Liver (tissue), 9 donors: ENCODE data around the gene ALAS1. TPM values are rescaled to one million over a fixed set of nuclear protein-coding genes. Genes with fewer than 3 reads are reported as not detected.
"Not testable (repeated sequence)": the region's sequence is repeated elsewhere in the genome, so short reads cannot be mapped to it uniquely, and the experiment has no call there.

Experiments
- DNase-seq: peaks from one replicate; pipeline ENCODE4 v3.0.0-alpha.2; 2017; ENCODE audit warnings: low spot score
- H3K27ac ChIP-seq, 2 donors: one replicate each; pipeline ENCODE4 v1.7.0; 2013; ENCODE audit warnings: inconsistent platforms in 2 of 2, low read length in 2 of 2, control low read depth in 1 of 2, low read depth in 1 of 2, mild to moderate bottlenecking in 1 of 2
- H3K27me3 ChIP-seq, 4 donors: one replicate each; pipeline versions ENCODE4 v1.6.1 to v1.7.0; 2013; ENCODE audit warnings: low read length in 3 of 4, inconsistent platforms in 1 of 4, mild to moderate bottlenecking in 1 of 4, moderate library complexity in 1 of 4; ENCODE audit not compliant: control insufficient read depth in 4 of 4, insufficient read depth in 4 of 4
- H3K36me3 ChIP-seq, 4 donors: one replicate each; pipeline versions ENCODE4 v1.6.1 to v1.7.0; 2013; ENCODE audit warnings: low read length in 3 of 4, mild to moderate bottlenecking in 3 of 4, low read depth in 1 of 4, moderate library complexity in 1 of 4; ENCODE audit not compliant: control insufficient read depth in 4 of 4, insufficient read depth in 3 of 4
- H3K4me1 ChIP-seq, 4 donors: one replicate each; pipeline versions ENCODE4 v1.6.1 to v1.7.0; 2013; ENCODE audit warnings: low read length in 3 of 4, mild to moderate bottlenecking in 3 of 4, moderate library complexity in 1 of 4; ENCODE audit not compliant: control insufficient read depth in 4 of 4, insufficient read depth in 4 of 4
- H3K4me3 ChIP-seq, 3 donors: one replicate each; pipeline versions ENCODE4 v1.6.1 to v1.7.0; 2013; ENCODE audit warnings: low read length in 3 of 3, control low read depth in 1 of 3, low read depth in 1 of 3, mild to moderate bottlenecking in 1 of 3
- H3K9ac ChIP-seq, 2 donors: one replicate each; pipeline ENCODE4 v1.7.0; 2013; ENCODE audit warnings: low read length in 2 of 2, mild to moderate bottlenecking in 2 of 2, moderate library complexity in 2 of 2, control low read depth in 1 of 2, low read depth in 1 of 2
- H3K9me3 ChIP-seq, 4 donors: one replicate each; pipeline versions ENCODE4 v1.6.1 to v1.7.0; 2013; ENCODE audit warnings: low read length in 3 of 4; ENCODE audit not compliant: control insufficient read depth in 4 of 4
- EGR1 ChIP-seq, 2 donors: IDR thresholded peaks; 2 replicates each; pipeline ENCODE4 v1.6.1; 2016 to 2018; ENCODE audit warnings: antibody characterized with exemption in 2 of 2, low read depth in 2 of 2
- FOXA1 ChIP-seq: IDR thresholded peaks from 2 replicates; pipeline ENCODE4 v1.6.1; 2016; ENCODE audit warnings: antibody characterized with exemption
- FOXA2 ChIP-seq: IDR thresholded peaks from 2 replicates; pipeline ENCODE4 v1.6.1; 2016; ENCODE audit warnings: antibody characterized with exemption
- GABPA ChIP-seq, 2 donors: IDR thresholded peaks in 1 of 2; conservative IDR thresholded peaks in 1 of 2; 2 replicates each; pipeline ENCODE4 v1.6.1; 2016; ENCODE audit warnings: antibody characterized with exemption in 2 of 2, mild to moderate bottlenecking in 1 of 2, moderate library complexity in 1 of 2
- HNF4A ChIP-seq, 2 donors: conservative IDR thresholded peaks; 2 replicates each; pipeline ENCODE4 v1.6.1; 2016; ENCODE audit warnings: antibody characterized with exemption in 2 of 2, mild to moderate bottlenecking in 2 of 2
- HNF4G ChIP-seq: IDR thresholded peaks from 2 replicates; pipeline ENCODE4 v1.6.1; 2016; ENCODE audit warnings: antibody characterized with exemption
- JUND ChIP-seq, 2 donors: IDR thresholded peaks; 2 replicates each; pipeline ENCODE4 v1.6.1; 2016; ENCODE audit warnings: antibody characterized with exemption in 2 of 2
- RAD21 ChIP-seq, 2 donors: IDR thresholded peaks; 2 replicates each; pipeline ENCODE4 v1.6.1; 2016; ENCODE audit warnings: antibody characterized with exemption in 2 of 2, mild to moderate bottlenecking in 2 of 2
- RXRA ChIP-seq, 2 donors: IDR thresholded peaks; 2 replicates each; pipeline ENCODE4 v1.6.1; 2017 to 2018; ENCODE audit warnings: antibody characterized with exemption in 2 of 2, mild to moderate bottlenecking in 1 of 2
- SP1 ChIP-seq: IDR thresholded peaks from 2 replicates; pipeline ENCODE4 v1.6.1; 2018; ENCODE audit warnings: antibody characterized with exemption, mild to moderate bottlenecking
- TAF1 ChIP-seq: conservative IDR thresholded peaks from 2 replicates; pipeline ENCODE4 v1.6.1; 2016; ENCODE audit warnings: antibody characterized with exemption, mild to moderate bottlenecking
- WGBS: extraction: QIAGEN DNeasy Blood & Tissue Kit; methylation state at CpG from one replicate; pipeline ENCODE4 v1.1.7; 2013; 5-methylcytosine and 5-hydroxymethylcytosine counted together
- polyA plus RNA-seq, 2 donors: library from polyadenylated mRNA; stranded (reverse) in 1 of 2; unstranded in 1 of 2; fragments of 200-250 nt in 1 of 2; fragments of >200 nt in 1 of 2; fragmentation: Nextera tagmentation in 1 of 2; extraction: Ambion mirVana in 1 of 2; gene quantifications; one replicate each; pipeline versions ENCODE4 v1.2.1 to v1.2.3, GENCODE V29; 2013 to 2015
- total RNA-seq, 2 donors: library from RNA; depleted of rRNA; stranded (reverse); fragments of >200 nt; gene quantifications; one replicate each; pipeline ENCODE4 v1.2.3, GENCODE V29; 2014
- TF ChIP-seq, protein P1 (sequence below): fragments of 150-350 bp; IDR thresholded peaks from 2 replicates; pipeline ENCODE4 v1.5.1; 2017; ENCODE audit warnings: improper control_type of control experiment, low read depth, low read length; ENCODE audit not compliant: missing input control
- TF ChIP-seq, protein P2 (sequence below): IDR thresholded peaks from 2 replicates; pipeline ENCODE4 v1.6.1; 2016; ENCODE audit warnings: antibody characterized with exemption, mild to moderate bottlenecking
- donor health status: healthy.
- donor health status: healthy.
- donor health status: healthy.
- donor health status: healthy.
- donor health status: healthy.

ALAS1 gene
- total and polyA plus RNA-seq, 4 donors, result 32.3 to 421 (median 137) TPM

DNA sequence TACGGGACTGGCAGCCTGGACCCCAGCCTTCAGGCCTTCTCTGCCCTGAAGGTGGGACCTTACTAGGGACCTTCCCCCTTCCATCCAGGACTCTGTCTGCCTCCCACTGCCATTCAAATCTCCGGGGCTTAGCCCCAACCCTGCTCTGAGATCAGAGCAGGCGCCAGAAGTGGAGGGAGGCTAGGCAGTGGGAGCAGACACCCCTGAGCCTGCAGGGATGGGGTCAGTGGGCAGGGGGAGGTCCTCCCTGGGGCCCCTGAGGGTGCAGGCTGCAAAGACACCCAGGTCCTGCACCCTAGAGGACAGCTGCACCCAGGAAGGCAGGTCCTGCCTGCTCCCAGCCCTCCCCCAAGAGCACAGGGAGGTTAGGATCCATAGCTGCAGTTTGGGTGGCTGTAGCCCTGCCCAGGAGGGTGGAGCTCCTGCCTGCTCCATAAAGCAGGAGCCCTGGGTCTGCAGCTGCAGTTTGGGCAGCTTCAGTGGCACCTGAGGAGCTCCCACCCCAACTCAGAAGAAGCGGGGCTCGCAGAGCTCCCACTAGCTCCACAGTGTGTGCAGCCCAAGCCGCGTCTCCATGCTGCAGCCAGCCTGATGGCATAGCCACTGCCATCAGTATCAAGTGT, 35.6 kb upstream of the ALAS1 start (continued):
- TF ChIP-seq, protein P1, sequence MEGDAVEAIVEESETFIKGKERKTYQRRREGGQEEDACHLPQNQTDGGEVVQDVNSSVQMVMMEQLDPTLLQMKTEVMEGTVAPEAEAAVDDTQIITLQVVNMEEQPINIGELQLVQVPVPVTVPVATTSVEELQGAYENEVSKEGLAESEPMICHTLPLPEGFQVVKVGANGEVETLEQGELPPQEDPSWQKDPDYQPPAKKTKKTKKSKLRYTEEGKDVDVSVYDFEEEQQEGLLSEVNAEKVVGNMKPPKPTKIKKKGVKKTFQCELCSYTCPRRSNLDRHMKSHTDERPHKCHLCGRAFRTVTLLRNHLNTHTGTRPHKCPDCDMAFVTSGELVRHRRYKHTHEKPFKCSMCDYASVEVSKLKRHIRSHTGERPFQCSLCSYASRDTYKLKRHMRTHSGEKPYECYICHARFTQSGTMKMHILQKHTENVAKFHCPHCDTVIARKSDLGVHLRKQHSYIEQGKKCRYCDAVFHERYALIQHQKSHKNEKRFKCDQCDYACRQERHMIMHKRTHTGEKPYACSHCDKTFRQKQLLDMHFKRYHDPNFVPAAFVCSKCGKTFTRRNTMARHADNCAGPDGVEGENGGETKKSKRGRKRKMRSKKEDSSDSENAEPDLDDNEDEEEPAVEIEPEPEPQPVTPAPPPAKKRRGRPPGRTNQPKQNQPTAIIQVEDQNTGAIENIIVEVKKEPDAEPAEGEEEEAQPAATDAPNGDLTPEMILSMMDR, result no peak
- TF ChIP-seq TAF1 (no peak), FOXA1 (no peak), HNF4G (no peak)

GRCh38 chr3:52167240-52167639, 30.7 kb upstream of the ALAS1 start:
- H3K9ac ChIP-seq, result no peak overlapping the region
- H3K4me1 ChIP-seq, result peaks cover 0 to 5% (median 2%) of the 10 kb centered on the region in 4 donors
- H3K4me3 ChIP-seq, result no peak overlapping the region
- no peaks in the 10 kb centered on the region for H3K9me3 ChIP-seq
- TF ChIP-seq SP1 (no peak), GABPA (IDR thresholded peaks at IDR 0.05 in 1 of 2, conservative IDR thresholded peaks at IDR 0.05 in 1 of 2) (no peak), RAD21 (IDR thresholded peaks at IDR 0.05) (no peak), JUND (IDR thresholded peaks at IDR 0.05) (no peak), FOXA2 (no peak), RXRA (IDR thresholded peaks at IDR 0.05) (no peak), EGR1 (IDR thresholded peaks at IDR 0.05; ENCODE audit: low read depth in 2 of 2) (no peak), HNF4G (no peak), HNF4A (conservative IDR thresholded peaks at IDR 0.05) (no peak)
- TF ChIP-seq, protein P2, sequence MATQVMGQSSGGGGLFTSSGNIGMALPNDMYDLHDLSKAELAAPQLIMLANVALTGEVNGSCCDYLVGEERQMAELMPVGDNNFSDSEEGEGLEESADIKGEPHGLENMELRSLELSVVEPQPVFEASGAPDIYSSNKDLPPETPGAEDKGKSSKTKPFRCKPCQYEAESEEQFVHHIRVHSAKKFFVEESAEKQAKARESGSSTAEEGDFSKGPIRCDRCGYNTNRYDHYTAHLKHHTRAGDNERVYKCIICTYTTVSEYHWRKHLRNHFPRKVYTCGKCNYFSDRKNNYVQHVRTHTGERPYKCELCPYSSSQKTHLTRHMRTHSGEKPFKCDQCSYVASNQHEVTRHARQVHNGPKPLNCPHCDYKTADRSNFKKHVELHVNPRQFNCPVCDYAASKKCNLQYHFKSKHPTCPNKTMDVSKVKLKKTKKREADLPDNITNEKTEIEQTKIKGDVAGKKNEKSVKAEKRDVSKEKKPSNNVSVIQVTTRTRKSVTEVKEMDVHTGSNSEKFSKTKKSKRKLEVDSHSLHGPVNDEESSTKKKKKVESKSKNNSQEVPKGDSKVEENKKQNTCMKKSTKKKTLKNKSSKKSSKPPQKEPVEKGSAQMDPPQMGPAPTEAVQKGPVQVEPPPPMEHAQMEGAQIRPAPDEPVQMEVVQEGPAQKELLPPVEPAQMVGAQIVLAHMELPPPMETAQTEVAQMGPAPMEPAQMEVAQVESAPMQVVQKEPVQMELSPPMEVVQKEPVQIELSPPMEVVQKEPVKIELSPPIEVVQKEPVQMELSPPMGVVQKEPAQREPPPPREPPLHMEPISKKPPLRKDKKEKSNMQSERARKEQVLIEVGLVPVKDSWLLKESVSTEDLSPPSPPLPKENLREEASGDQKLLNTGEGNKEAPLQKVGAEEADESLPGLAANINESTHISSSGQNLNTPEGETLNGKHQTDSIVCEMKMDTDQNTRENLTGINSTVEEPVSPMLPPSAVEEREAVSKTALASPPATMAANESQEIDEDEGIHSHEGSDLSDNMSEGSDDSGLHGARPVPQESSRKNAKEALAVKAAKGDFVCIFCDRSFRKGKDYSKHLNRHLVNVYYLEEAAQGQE, result no peak
- H3K36me3 ChIP-seq, result no peaks in the 10 kb centered on the region
- no peak for DNase-seq
- whole genome bisulfite sequencing, result 81% methylated on average over 9 of the region's 9 CpGs
- H3K27me3 ChIP-seq, result no peaks in the 10 kb centered on the region
- no peak overlapping the region for H3K27ac ChIP-seq

- not testable (repeated sequence) for H3K9ac ChIP-seq, H3K4me3 ChIP-seq, H3K27ac ChIP-seq, H3K9me3 ChIP-seq, H3K36me3 ChIP-seq, DNase-seq, H3K27me3 ChIP-seq, H3K4me1 ChIP-seq
- 96% methylated on average over 3 of the region's 3 CpGs for WGBS
Measured at GRCh38 chr3:52170217-52170616, 27.7 kb upstream of the ALAS1 start.
